ENCODE measurements around the gene KIF5C.

The KIF5C gene

GRCh38 chr2:149055751-149056150 is 180.7 kb downstream of the KIF5C start:
- TF ChIP-seq ZNF558 (tag by site-specific recombination; IDR thresholded peaks at IDR 0.05) = no peak
- ChIA-PET CTCF (no interaction called here), POLR2A (no interaction called here)
- Histone ChIP-seq H3K9me3 (ENCODE audit: control insufficient read depth, insufficient read depth, low read depth, low read length) (no peaks in the 10 kb centered on the region), H3K4me3 (ENCODE audit: low read depth, low read length) (no peak overlapping the region), H3K27ac (ENCODE audit: extremely low read depth, low read depth, low read length) (no peak overlapping the region), H3K4me1 (ENCODE audit: control insufficient read depth, insufficient read depth, low read length) (peaks cover 3% of the 10 kb centered on the region; the same call in 1 of the 2 replicates), H3K36me3 (ENCODE audit: control insufficient read depth in 2 of 2, insufficient read depth in 1 of 2, low read length in 2 of 2) (no peaks in the 10 kb centered on the region)

- no peaks in the 10 kb centered on the region for H3K9me3 ChIP-seq (ENCODE audit: control insufficient read depth, insufficient read depth, low read depth, low read length)
- ChIA-PET CTCF (interaction anchor here (0.6 kb wide), 1 partner anchor 208 kb away, joined by 5 read pairs; no protein-coding TSS in a partner anchor), POLR2A (no interaction called here)
- TF ChIP-seq ZBTB17 (tag by site-specific recombination; IDR thresholded peaks at IDR 0.05) (peak; percentile 90), MZF1 (tag by site-specific recombination; IDR thresholded peaks at IDR 0.05; ENCODE audit: borderline replicate concordance) (no peak)
- H3K4me3 ChIP-seq (ENCODE audit: low read depth, low read length) = no peak overlapping the region
- no peak overlapping the region for H3K27ac ChIP-seq (ENCODE audit: extremely low read depth, low read depth, low read length)
- H3K36me3 ChIP-seq (ENCODE audit: control insufficient read depth in 2 of 2, insufficient read depth in 1 of 2, low read length in 2 of 2) = no peaks in the 10 kb centered on the region
- peaks cover 3% of the 10 kb centered on the region; the same call in 1 of the 2 replicates for H3K4me1 ChIP-seq (ENCODE audit: control insufficient read depth, insufficient read depth, low read length)
Observed at GRCh38 chr2:149056541-149057255, 181.7 kb downstream of the KIF5C start.

- Histone ChIP-seq H3K9me3 (ENCODE audit: control insufficient read depth, insufficient read depth, low read depth, low read length) (no peaks in the 10 kb centered on the region), H3K4me1 (ENCODE audit: control insufficient read depth, insufficient read depth, low read length) (peaks cover 3% of the 10 kb centered on the region; the same call in 1 of the 2 replicates), H3K4me3 (ENCODE audit: low read depth, low read length) (no peak overlapping the region), H3K27ac (ENCODE audit: extremely low read depth, low read depth, low read length) (no peak overlapping the region), H3K36me3 (ENCODE audit: control insufficient read depth in 2 of 2, insufficient read depth in 1 of 2, low read length in 2 of 2) (no peaks in the 10 kb centered on the region)
- CTCF ChIA-PET = interaction anchor here (0.6 kb wide), 1 partner anchor 209 kb away, joined by 5 read pairs; no protein-coding TSS in a partner anchor
- POLR2A ChIA-PET = no interaction called here
- TF ChIP-seq CTCF (tag by site-specific recombination; IDR thresholded peaks at IDR 0.05) = no peak
- TF ChIP-seq KLF10 (tag by site-specific recombination; IDR thresholded peaks at IDR 0.05) = no peak
- TF ChIP-seq ZNF174 (tag by site-specific recombination; IDR thresholded peaks at IDR 0.05) = no peak
- TF ChIP-seq PBX3 (CRISPR knock-in tag; IDR thresholded peaks at IDR 0.05) = no peak
- no peak for TF ChIP-seq ZBTB17 (tag by site-specific recombination; IDR thresholded peaks at IDR 0.05)
- no peak for TF ChIP-seq ZNF449 (tag by site-specific recombination; IDR thresholded peaks at IDR 0.05)
- TF ChIP-seq ZNF48 (tag by site-specific recombination; IDR thresholded peaks at IDR 0.05) = no peak
- TF ChIP-seq ZNF148 (tag by site-specific recombination; IDR thresholded peaks at IDR 0.05; ENCODE audit: borderline replicate concordance) = no peak
- TF ChIP-seq ZNF16 (tag by site-specific recombination; IDR thresholded peaks at IDR 0.05; ENCODE audit: low read depth) = no peak
- TF ChIP-seq ZNF26 (tag by site-specific recombination; IDR thresholded peaks at IDR 0.05) = no peak
- no peak for TF ChIP-seq INSM2 (tag by site-specific recombination; IDR thresholded peaks at IDR 0.05)
- TF ChIP-seq KLF1 (tag by site-specific recombination; IDR thresholded peaks at IDR 0.05) = no peak
- no peak for TF ChIP-seq HOXA7 (CRISPR knock-in tag; IDR thresholded peaks at IDR 0.05; ENCODE audit: borderline replicate concordance)
- no peak for TF ChIP-seq ZNF777 (tag by site-specific recombination; IDR thresholded peaks at IDR 0.05; ENCODE audit: borderline replicate concordance)
- no peak for TF ChIP-seq ZNF202 (tag by site-specific recombination; IDR thresholded peaks at IDR 0.05; ENCODE audit: borderline replicate concordance)
- TF ChIP-seq ZNF2 (tag by site-specific recombination; IDR thresholded peaks at IDR 0.05) = no peak
- no peak for TF ChIP-seq ZFP69B (tag by site-specific recombination; IDR thresholded peaks at IDR 0.05)
- TF ChIP-seq ZFP41 (tag by site-specific recombination; IDR thresholded peaks at IDR 0.05; ENCODE audit: borderline replicate concordance) = no peak
Observed at GRCh38 chr2:149057401-149057800, 182.4 kb downstream of the KIF5C start.
